Sigmoid colon (tissue), 7 donors: ENCODE results near the gene UBTD1. TPM values are rescaled to one million over a fixed set of nuclear protein-coding genes. Genes with fewer than 3 reads are reported as not detected.

Experiments used
- DNase-seq: peaks from one replicate; pipeline ENCODE4 v3.0.0-alpha.2; 2019
- H3K27ac ChIP-seq, 4 donors: fragments of 200-600 bp; sonication (generic); one replicate each; pipeline ENCODE4 v1.5.1; 2016 to 2019; ENCODE audit warnings: mild to moderate bottlenecking in 1 of 4
- H3K27me3 ChIP-seq, 3 donors: fragments of 200-600 bp; sonication (generic); one replicate each; pipeline ENCODE4 v1.5.1; 2019; ENCODE audit warnings: mild to moderate bottlenecking in 1 of 3
- H3K36me3 ChIP-seq, 4 donors: fragments of 200-600 bp; sonication (generic); one replicate each; pipeline ENCODE4 v1.5.1; 2016 to 2019
- H3K4me1 ChIP-seq, 4 donors: fragments of 200-600 bp; sonication (generic); one replicate each; pipeline ENCODE4 v1.5.1; 2017 to 2019
- H3K4me3 ChIP-seq, 4 donors: fragments of 200-600 bp; sonication (generic); one replicate each; pipeline ENCODE4 v1.5.1; 2017 to 2019; ENCODE audit warnings: mild to moderate bottlenecking in 2 of 4, moderate library complexity in 1 of 4
- H3K9me3 ChIP-seq, 4 donors: fragments of 200-600 bp in 3 of 4; sonication (generic) in 3 of 4; one replicate each; pipeline versions ENCODE4 v1.5.1 to v1.6.1; 2013 to 2019
- CTCF ChIP-seq, 4 experiments: fragments of 450-650 bp in 3 of 4; fragments of 200-600 bp in 1 of 4; IDR thresholded peaks; one replicate each; pipeline ENCODE4 v1.5.1; 2016 to 2019; ENCODE audit warnings: antibody characterized with exemption in 4 of 4, mild to moderate bottlenecking in 3 of 4, moderate library complexity in 2 of 4
- EP300 ChIP-seq, 4 donors: sonication (generic); formaldehyde crosslinking; IDR thresholded peaks; one replicate each; pipeline ENCODE4 v1.6.1; 2017; ENCODE audit warnings: antibody characterized with exemption in 4 of 4
- POLR2A ChIP-seq, 2 donors: fragments of 450-650 bp; IDR thresholded peaks; one replicate each; pipeline ENCODE4 v1.6.1; 2016; ENCODE audit warnings: antibody characterized with exemption in 2 of 2, mild to moderate bottlenecking in 2 of 2, moderate library complexity in 2 of 2
- POLR2AphosphoS5 ChIP-seq, 4 donors: sonication (generic); formaldehyde crosslinking; IDR thresholded peaks; one replicate each; pipeline ENCODE4 v1.6.1; 2017; ENCODE audit warnings: antibody characterized with exemption in 4 of 4
- WGBS, 2 donors: extraction: QIAGEN DNeasy Blood & Tissue Kit; methylation state at CpG; one replicate each; pipeline ENCODE4 v1.1.7; 2013; 5-methylcytosine and 5-hydroxymethylcytosine counted together
- intact Hi-C: fragments of 100-400 bp; cut with DNase I; formaldehyde crosslinking; loops from one replicate; pipeline ENCODE4 v1.15.1; 2023
- polyA plus RNA-seq, 3 donors: library from polyadenylated mRNA; stranded (reverse); fragments of 200-250 nt; gene quantifications; one replicate each; pipeline ENCODE4 v1.2.3, GENCODE V29; 2013
- total RNA-seq, 4 donors: library from RNA; depleted of rRNA; stranded (reverse); fragments of >200 nt; gene quantifications; one replicate each; pipeline ENCODE4 v1.1.0, GENCODE V29; 2016
- donor health status: healthy with polysubstance abuse.
- donor health status: Bipolar disorder and iron deficiency.
- donor health status: healthy.

Gene UBTD1
- total and polyA plus RNA-seq, 7 donors, result 2.3 to 7.9 (median 5.9) TPM

- no peak for DNase-seq
- no peaks in the 10 kb centered on the region for H3K36me3 ChIP-seq
- TF ChIP-seq POLR2A (IDR thresholded peaks at IDR 0.05) (no peak), EP300 (IDR thresholded peaks at IDR 0.05) (no peak), CTCF (IDR thresholded peaks at IDR 0.05) (no peak), POLR2AphosphoS5 (IDR thresholded peaks at IDR 0.05) (no peak)
- 52 to 60% methylated on average over 7 of the region's 7 CpGs for WGBS, 2 donors
- no peak overlapping the region for H3K4me3 ChIP-seq
- peaks cover 0 to 64% (median 45%) of the 10 kb centered on the region in 4 donors for H3K4me1 ChIP-seq
- intact Hi-C loops, result loop anchor here (5.0 kb wide), 4 partner anchors 33 to 137 kb away; partner anchors contain the start of genes EXOSC1, MORN4, PGAM1 and ZDHHC16
- no peaks in the 10 kb centered on the region for H3K9me3 ChIP-seq
- H3K27ac ChIP-seq, result peak overlapping the region; percentile 3 to 35 (median 28)
- no peaks in the 10 kb centered on the region for H3K27me3 ChIP-seq
Observed at GRCh38 chr10:97494863-97495506, 3.7 kb upstream of the UBTD1 start.

- peak overlapping the region; percentile 69 to 92 (median 83) for H3K4me3 ChIP-seq
- peaks cover 0 to 53% (median 40%) of the 10 kb centered on the region in 4 donors for H3K4me1 ChIP-seq
- H3K27me3 ChIP-seq, result no peaks in the 10 kb centered on the region
- H3K36me3 ChIP-seq, result no peaks in the 10 kb centered on the region
- no peak for TF ChIP-seq CTCF (IDR thresholded peaks at IDR 0.05)
- TF ChIP-seq POLR2AphosphoS5 (IDR thresholded peaks at IDR 0.05), result peak; percentile 72 to 86 (median 78)
- no peak for TF ChIP-seq EP300 (IDR thresholded peaks at IDR 0.05)
- peak; percentile 10 to 16 for TF ChIP-seq POLR2A (IDR thresholded peaks at IDR 0.05)
- no peaks in the 10 kb centered on the region for H3K9me3 ChIP-seq
- peak; percentile 94 for DNase-seq
- intact Hi-C loops, result loop anchor here (2.0 to 5.0 kb wide), 5 partner anchors 35 to 189 kb away; partner anchors contain the start of genes AVPI1, EXOSC1, MORN4 and PGAM1
- H3K27ac ChIP-seq, result peak overlapping the region; percentile 89 to 96 (median 94)
- WGBS, 2 donors, result 0% methylated on average over 22 of the region's 22 CpGs
Observed at GRCh38 chr10:97497572-97498075, 1.1 kb upstream of the UBTD1 start.

GRCh38 chr10:97498076-97498840 lies 466 bp upstream of the UBTD1 start, which contains the start of gene MMS19:
Gene MMS19, minus strand, starts transcription at chr10:97498422. Its CDS starts 38 bp downstream, at chr10:97498384.
- Histone ChIP-seq H3K4me3 (peak within 1 kb of the TSS; percentile 69 to 92 (median 83)), H3K4me1 (peaks cover 0 to 52% (median 40%) of the 10 kb centered on the region in 4 donors), H3K9me3 (no peaks in the 10 kb centered on the region), H3K27ac (peak within 1 kb of the TSS; percentile 89 to 96 (median 94)), H3K27me3 (no peaks in the 10 kb centered on the region), H3K36me3 (no peaks in the 10 kb centered on the region)
- DNase-seq, result peak; percentile 100
- intact Hi-C loops, result loop anchor here (2.0 to 5.0 kb wide), 5 partner anchors 36 to 189 kb away; partner anchors contain the start of genes AVPI1, EXOSC1, MORN4 and PGAM1
- WGBS, 2 donors, result 0 to 1% methylated on average over 73 of the region's 73 CpGs
- TF ChIP-seq POLR2AphosphoS5 (IDR thresholded peaks at IDR 0.05), result peak; percentile 69 to 88 (median 76)
- TF ChIP-seq POLR2A (IDR thresholded peaks at IDR 0.05), result peak; percentile 56 to 65
- no peak for TF ChIP-seq CTCF (IDR thresholded peaks at IDR 0.05)
- TF ChIP-seq EP300 (IDR thresholded peaks at IDR 0.05), result peak in 1 of 4 donors; percentile 37

GRCh38 chr10:97499561-97500296 lies 1.0 kb downstream of the UBTD1 start:
- Histone ChIP-seq H3K9me3 (no peaks in the 10 kb centered on the region), H3K36me3 (no peaks in the 10 kb centered on the region), H3K4me3 (peak overlapping the region; percentile 69 to 92 (median 83)), H3K4me1 (peaks cover 0 to 42% (median 32%) of the 10 kb centered on the region in 4 donors), H3K27ac (peak overlapping the region; percentile 89 to 96 (median 94)), H3K27me3 (no peaks in the 10 kb centered on the region)
- TF ChIP-seq EP300 (IDR thresholded peaks at IDR 0.05), result no peak
- peak in 1 of 4 donors; percentile 7 for TF ChIP-seq POLR2AphosphoS5 (IDR thresholded peaks at IDR 0.05)
- 1 to 3% methylated on average over 41 of the region's 41 CpGs for WGBS, 2 donors
- peak; percentile 92 for DNase-seq
- intact Hi-C loops, result loop anchor here (2.0 to 5.0 kb wide), 5 partner anchors 37 to 187 kb away; partner anchors contain the start of genes AVPI1, EXOSC1, MORN4 and PGAM1
